HepG2 (cell line): Measurements from ENCODE around the gene DHX34. TPM values are rescaled to one million over a fixed set of nuclear protein-coding genes. Genes with fewer than 3 reads are reported as not detected.

Source experiments
- ASH2L ChIP-seq: fragments of 300-600, 200-600 bp; sonication (generic); IDR thresholded peaks from 2 replicates; pipeline ENCODE4 v1.7.0; 2017; ENCODE audit warnings: low read depth, mild to moderate bottlenecking, moderate library complexity, mixed read lengths, low read length; ENCODE audit not compliant: insufficient read length
- FOXK1 ChIP-seq: sonication (generic); formaldehyde crosslinking; IDR thresholded peaks from 2 replicates; pipeline ENCODE4 v1.4.0; 2020; ENCODE audit warnings: low read depth, missing genetic modification reagents, borderline replicate concordance
- HNRNPH1 ChIP-seq: fragments of 200-400 bp; formaldehyde crosslinking; optimal IDR thresholded peaks from 2 replicates; pipeline ENCODE3; 2017; ENCODE audit warnings: mild to moderate bottlenecking, low read depth, low read length
- HOXA3 ChIP-seq: sonication (generic); formaldehyde crosslinking; IDR thresholded peaks from 2 replicates; pipeline ENCODE4 v1.5.0; 2020; ENCODE audit warnings: missing genetic modification reagents
- IKZF5 ChIP-seq: IDR thresholded peaks from 2 replicates; pipeline ENCODE4 v1.6.1; 2018; ENCODE audit warnings: missing genetic modification reagents, mild to moderate bottlenecking, missing compliant biosample characterization
- KLF12 ChIP-seq: sonication (generic); formaldehyde crosslinking; IDR thresholded peaks from 2 replicates; pipeline ENCODE4 v1.4.0; 2020; ENCODE audit warnings: missing genetic modification reagents, borderline replicate concordance
- MLXIP ChIP-seq: sonication (generic); formaldehyde crosslinking; IDR thresholded peaks from 2 replicates; pipeline ENCODE4 v1.9.0; 2021; ENCODE audit warnings: missing genetic modification reagents, borderline replicate concordance
- MTERF4 ChIP-seq: sonication (generic); formaldehyde crosslinking; IDR thresholded peaks from 2 replicates; pipeline ENCODE4 v1.8.0; 2023; ENCODE audit warnings: mild to moderate bottlenecking, missing genetic modification reagents
- MTF2 ChIP-seq: sonication (generic); formaldehyde crosslinking; IDR thresholded peaks from 2 replicates; pipeline ENCODE4 v1.5.0; 2020; ENCODE audit warnings: missing genetic modification reagents, borderline replicate concordance
- SMC3 ChIP-seq: IDR thresholded peaks from 2 replicates; pipeline ENCODE4 v1.6.1; 2011; ENCODE audit warnings: low read length, improper control_type of control experiment
- SOX5 ChIP-seq: IDR thresholded peaks from 2 replicates; pipeline ENCODE4 v1.6.1; 2016; ENCODE audit warnings: borderline replicate concordance
- TFDP2 ChIP-seq: sonication (generic); formaldehyde crosslinking; IDR thresholded peaks from 2 replicates; pipeline ENCODE4 v1.4.0; 2020; ENCODE audit warnings: missing genetic modification reagents
- TSC22D2 ChIP-seq: sonication (generic); formaldehyde crosslinking; IDR thresholded peaks from 2 replicates; pipeline ENCODE4 v1.5.1; 2020; ENCODE audit warnings: missing genetic modification reagents, mild to moderate bottlenecking, borderline replicate concordance
- ZBTB2 ChIP-seq: sonication (generic); formaldehyde crosslinking; IDR thresholded peaks from 2 replicates; pipeline ENCODE4 v1.8.0; 2022; ENCODE audit warnings: low read depth, missing genetic modification reagents
- ZNF335 ChIP-seq: sonication (generic); formaldehyde crosslinking; IDR thresholded peaks from 2 replicates; pipeline ENCODE4 v1.4.0; 2020; ENCODE audit warnings: missing genetic modification reagents
- ZNF547 ChIP-seq: sonication (generic); formaldehyde crosslinking; IDR thresholded peaks from 2 replicates; pipeline ENCODE4 v1.5.1; 2020; ENCODE audit warnings: mild to moderate bottlenecking, missing genetic modification reagents
- ZNF597 ChIP-seq: sonication (generic); formaldehyde crosslinking; IDR thresholded peaks from 2 replicates; pipeline ENCODE4 v1.5.0; 2020; ENCODE audit warnings: missing genetic modification reagents
- polyA plus RNA-seq, 8 experiments: library from polyadenylated mRNA; depleted of rRNA in 3 of 8; stranded (reverse) in 7 of 8; unstranded in 1 of 8; fragments of >200 nt; fragmentation: Illumina TruSeq in 4 of 8; extraction: Trizol in 4 of 8; gene quantifications; 2 replicates each; pipeline versions ENCODE4 v1.2.1 to v1.2.3, GENCODE V29; 2011 to 2016; ENCODE audit warnings: low read depth in 4 of 8, missing spikeins in 1 of 8, mixed read lengths in 1 of 8; ENCODE audit not compliant: insufficient read depth in 1 of 8
- total RNA-seq, 5 experiments: library from RNA; depleted of rRNA; stranded (reverse); fragments of >200 nt; fragmentation: Illumina TruSeq; extraction: Trizol; gene quantifications; 2 replicates each; pipeline ENCODE4 v1.2.3, GENCODE V29; 2016; ENCODE audit warnings: low read depth in 1 of 5

The DHX34 gene
- total and polyA plus RNA-seq, 2 of the 13 experiments (the other 11 are each of a cell fraction or from before 2014, with no cell fraction given): 9.2 to 12.0 TPM

- TF ChIP-seq MTERF4 (peak; percentile 78; the same call in 1 of the 2 replicates), IKZF5 (CRISPR knock-in tag) (no peak), MLXIP (CRISPR knock-in tag) (no peak), ZNF597 (CRISPR knock-in tag) (no peak), TFDP2 (CRISPR knock-in tag) (peak; percentile 59), HOXA3 (CRISPR knock-in tag) (no peak; the same call in 1 of the 2 replicates), ZNF547 (peak; percentile 52; the same call in 1 of the 2 replicates), SMC3 (no peak), ASH2L (peak; percentile 65), HNRNPH1 (peak; percentile 96), ZBTB2 (CRISPR knock-in tag) (peak; percentile 54; the same call in 1 of the 2 replicates), TSC22D2 (CRISPR knock-in tag) (peak; percentile 67; the same call in 1 of the 2 replicates), SOX5 (CRISPR knock-in tag) (0 out of 2 replicates have a peak, but pooled peaks have one; percentile 33), KLF12 (CRISPR knock-in tag) (peak; percentile 67; the same call in 1 of the 2 replicates), FOXK1 (CRISPR knock-in tag) (peak; percentile 63; the same call in 1 of the 2 replicates), MTF2 (CRISPR knock-in tag) (no peak), ZNF335 (CRISPR knock-in tag) (0 out of 2 replicates have a peak, but pooled peaks have one; percentile 35)
Measured at GRCh38 chr19:47348819-47349795, at the start of gene DHX34 (continued).
